ENCODE measurements around the gene ZNF500.

The ZNF500 gene

DNA sequence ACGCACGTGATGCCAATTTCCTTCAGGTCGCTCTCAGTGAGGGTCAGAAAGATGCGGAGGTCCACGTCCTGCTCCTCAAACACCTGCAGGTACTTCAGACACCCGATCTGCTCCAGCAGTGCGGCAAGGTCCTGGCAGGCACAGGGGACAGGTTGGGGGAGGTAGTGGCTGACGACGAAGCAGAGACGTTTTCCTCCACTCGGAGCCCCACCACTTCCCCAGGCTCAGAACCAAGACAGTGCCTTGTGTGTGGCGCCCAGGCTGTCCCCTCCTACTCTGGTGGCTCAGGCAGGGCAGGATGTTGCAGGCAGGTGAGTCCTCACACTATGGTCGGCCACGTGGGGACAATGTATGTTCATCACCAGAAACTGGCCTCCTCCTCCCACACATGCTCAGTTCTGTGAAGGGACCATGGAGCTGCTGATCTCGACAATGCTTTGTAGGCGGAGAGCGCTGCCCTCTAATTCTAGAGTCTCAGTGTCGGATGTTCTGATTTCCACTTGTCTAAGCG is 67.9 kb downstream of the ZNF500 start:
- H4K20me1 ChIP-seq (ENCODE audit: insufficient read depth, low read length), result no peaks in the 10 kb centered on the region
- no peaks in the 10 kb centered on the region for H3K27me3 ChIP-seq (ENCODE audit: insufficient read depth, low read length)
- no peak overlapping the region for H3K9ac ChIP-seq (ENCODE audit: low read length)
- H3K27ac ChIP-seq (ENCODE audit: low read depth, low read length, poor library complexity, severe bottlenecking), result no peak overlapping the region
- H3K36me3 ChIP-seq (ENCODE audit: insufficient read depth, low read length), result peaks cover 66% of the 10 kb centered on the region; the same call in 1 of the 2 replicates
- TF ChIP-seq, protein P1, sequence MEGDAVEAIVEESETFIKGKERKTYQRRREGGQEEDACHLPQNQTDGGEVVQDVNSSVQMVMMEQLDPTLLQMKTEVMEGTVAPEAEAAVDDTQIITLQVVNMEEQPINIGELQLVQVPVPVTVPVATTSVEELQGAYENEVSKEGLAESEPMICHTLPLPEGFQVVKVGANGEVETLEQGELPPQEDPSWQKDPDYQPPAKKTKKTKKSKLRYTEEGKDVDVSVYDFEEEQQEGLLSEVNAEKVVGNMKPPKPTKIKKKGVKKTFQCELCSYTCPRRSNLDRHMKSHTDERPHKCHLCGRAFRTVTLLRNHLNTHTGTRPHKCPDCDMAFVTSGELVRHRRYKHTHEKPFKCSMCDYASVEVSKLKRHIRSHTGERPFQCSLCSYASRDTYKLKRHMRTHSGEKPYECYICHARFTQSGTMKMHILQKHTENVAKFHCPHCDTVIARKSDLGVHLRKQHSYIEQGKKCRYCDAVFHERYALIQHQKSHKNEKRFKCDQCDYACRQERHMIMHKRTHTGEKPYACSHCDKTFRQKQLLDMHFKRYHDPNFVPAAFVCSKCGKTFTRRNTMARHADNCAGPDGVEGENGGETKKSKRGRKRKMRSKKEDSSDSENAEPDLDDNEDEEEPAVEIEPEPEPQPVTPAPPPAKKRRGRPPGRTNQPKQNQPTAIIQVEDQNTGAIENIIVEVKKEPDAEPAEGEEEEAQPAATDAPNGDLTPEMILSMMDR (IDR thresholded peaks at IDR 0.05; ENCODE audit: low read length), result no peak
- TF ChIP-seq EZH2 (IDR thresholded peaks at IDR 0.05; ENCODE audit: borderline replicate concordance, low read length), result no peak
- no peaks in the 10 kb centered on the region for H3K9me3 ChIP-seq (ENCODE audit: low read length)
- H2AFZ ChIP-seq (ENCODE audit: low read length), result no peak overlapping the region
- peaks cover 15% of the 10 kb centered on the region for H3K4me1 ChIP-seq (ENCODE audit: insufficient read depth, low read length, severe bottlenecking)
- no peaks in the 10 kb centered on the region for H3K9me2 ChIP-seq (ENCODE audit: low read depth, low read length)
- no peaks in the 10 kb centered on the region for H3K79me2 ChIP-seq (ENCODE audit: insufficient read depth, low read length)
- H3K4me2 ChIP-seq (ENCODE audit: low read length), result no peak overlapping the region
- no peaks in the 10 kb centered on the region for H3F3A ChIP-seq (ENCODE audit: insufficient read depth, low read length)
- no peak overlapping the region for H3K4me3 ChIP-seq (ENCODE audit: low read depth, low read length, poor library complexity, severe bottlenecking)

- Histone ChIP-seq H3K4me3 (ENCODE audit: low read depth, low read length, poor library complexity, severe bottlenecking) (no peak overlapping the region), H3K9ac (ENCODE audit: low read length) (no peak overlapping the region), H3K27me3 (ENCODE audit: insufficient read depth, low read length) (no peaks in the 10 kb centered on the region), H3K4me1 (ENCODE audit: insufficient read depth, low read length, severe bottlenecking) (peaks cover 15% of the 10 kb centered on the region), H3F3A (ENCODE audit: insufficient read depth, low read length) (no peaks in the 10 kb centered on the region), H3K36me3 (ENCODE audit: insufficient read depth, low read length) (peaks cover 66% of the 10 kb centered on the region; the same call in 1 of the 2 replicates), H2AFZ (ENCODE audit: low read length) (no peak overlapping the region), H3K4me2 (ENCODE audit: low read length) (no peak overlapping the region), H3K9me3 (ENCODE audit: low read length) (no peaks in the 10 kb centered on the region), H3K9me2 (ENCODE audit: low read depth, low read length) (no peaks in the 10 kb centered on the region), H4K20me1 (ENCODE audit: insufficient read depth, low read length) (no peaks in the 10 kb centered on the region), H3K79me2 (ENCODE audit: insufficient read depth, low read length) (no peaks in the 10 kb centered on the region), H3K27ac (ENCODE audit: low read depth, low read length, poor library complexity, severe bottlenecking) (no peak overlapping the region)
- TF ChIP-seq, protein P1 (IDR thresholded peaks at IDR 0.05; ENCODE audit: low read length), result no peak
- no peak for TF ChIP-seq EZH2 (IDR thresholded peaks at IDR 0.05; ENCODE audit: borderline replicate concordance, low read length)
Observed at GRCh38 chr16:4698321-4699045, 68.5 kb downstream of the ZNF500 start.
